ENCODE data around the gene MYOG.

GRCh38 chr1:203054184-203054583 lies 31.6 kb downstream of the MYOG start:
- TF ChIP-seq, protein P1, sequence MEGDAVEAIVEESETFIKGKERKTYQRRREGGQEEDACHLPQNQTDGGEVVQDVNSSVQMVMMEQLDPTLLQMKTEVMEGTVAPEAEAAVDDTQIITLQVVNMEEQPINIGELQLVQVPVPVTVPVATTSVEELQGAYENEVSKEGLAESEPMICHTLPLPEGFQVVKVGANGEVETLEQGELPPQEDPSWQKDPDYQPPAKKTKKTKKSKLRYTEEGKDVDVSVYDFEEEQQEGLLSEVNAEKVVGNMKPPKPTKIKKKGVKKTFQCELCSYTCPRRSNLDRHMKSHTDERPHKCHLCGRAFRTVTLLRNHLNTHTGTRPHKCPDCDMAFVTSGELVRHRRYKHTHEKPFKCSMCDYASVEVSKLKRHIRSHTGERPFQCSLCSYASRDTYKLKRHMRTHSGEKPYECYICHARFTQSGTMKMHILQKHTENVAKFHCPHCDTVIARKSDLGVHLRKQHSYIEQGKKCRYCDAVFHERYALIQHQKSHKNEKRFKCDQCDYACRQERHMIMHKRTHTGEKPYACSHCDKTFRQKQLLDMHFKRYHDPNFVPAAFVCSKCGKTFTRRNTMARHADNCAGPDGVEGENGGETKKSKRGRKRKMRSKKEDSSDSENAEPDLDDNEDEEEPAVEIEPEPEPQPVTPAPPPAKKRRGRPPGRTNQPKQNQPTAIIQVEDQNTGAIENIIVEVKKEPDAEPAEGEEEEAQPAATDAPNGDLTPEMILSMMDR (conservative IDR thresholded peaks at IDR 0.05 in 1 of 2, IDR thresholded peaks at IDR 0.05 in 1 of 2; ENCODE audit: low read depth in 1 of 2, low read length in 2 of 2), result no peak
- TF ChIP-seq EZH2 (IDR thresholded peaks at IDR 0.05; ENCODE audit: low read length, missing control alignments), result no peak
